Measurements from ENCODE around the gene CYP26C1.
A peak's percentile ranks its signal among the peaks of the same experiment; 100 is the strongest.

CYP26C1 gene

GRCh38 chr10:93079663-93080349, 19.2 kb downstream of the CYP26C1 start:
- no peaks in the 10 kb centered on the region for H3K9me3 Mint-ChIP-seq

GRCh38 chr10:93080350-93081046, 19.9 kb downstream of the CYP26C1 start:
- no peaks in the 10 kb centered on the region for H3K36me3 Mint-ChIP-seq
- CTCF ChIA-PET, result interaction anchor here (0.5 to 2.0 kb wide), 11 partner anchors 10 to 432 kb away, joined by 3 to 12 read pairs (median 5); no protein-coding TSS in a partner anchor
- H3K4me3 Mint-ChIP-seq, result no peak overlapping the region
- DNase-seq, result peak; percentile 63
- H3K9me3 Mint-ChIP-seq, result no peaks in the 10 kb centered on the region
- no peak overlapping the region for H3K27ac Mint-ChIP-seq
- H3K4me1 Mint-ChIP-seq, result peaks cover 4% of the 10 kb centered on the region
- peaks cover 61% of the 10 kb centered on the region for H3K27me3 Mint-ChIP-seq

More at GRCh38 chr10:93079663-93080349, 19.2 kb downstream of the CYP26C1 start:
- H3K4me3 Mint-ChIP-seq, result no peak overlapping the region
- H3K4me1 Mint-ChIP-seq, result peaks cover 8% of the 10 kb centered on the region
- CTCF ChIA-PET, result interaction anchor here (0.5 to 2.0 kb wide), 12 partner anchors 9 to 433 kb away, joined by 3 to 12 read pairs (median 4); no protein-coding TSS in a partner anchor
- peaks cover 68% of the 10 kb centered on the region for H3K27me3 Mint-ChIP-seq
- DNase-seq, result no peak
- no peak overlapping the region for H3K27ac Mint-ChIP-seq
- H3K36me3 Mint-ChIP-seq, result peaks cover 1% of the 10 kb centered on the region

- no peak overlapping the region for H3K4me3 Mint-ChIP-seq
- no peaks in the 10 kb centered on the region for H3K9me3 Mint-ChIP-seq
- peaks cover 55% of the 10 kb centered on the region for H3K27me3 Mint-ChIP-seq
- no peaks in the 10 kb centered on the region for H3K36me3 Mint-ChIP-seq
- H3K27ac Mint-ChIP-seq, result no peak overlapping the region
- CTCF ChIA-PET, result interaction anchor here (1.3 to 2.0 kb wide), 3 partner anchors 269 to 276 kb away, joined by 4 to 11 read pairs (median 11); no protein-coding TSS in a partner anchor
- H3K4me1 Mint-ChIP-seq, result no peaks in the 10 kb centered on the region
- no peak for DNase-seq
These were observed 20.7 kb downstream of the CYP26C1 start for GRCh38 chr10:93081318-93081717.

- no peak for DNase-seq
- no peak overlapping the region for H3K4me3 Mint-ChIP-seq
- no peak overlapping the region for H3K27ac Mint-ChIP-seq
- no peaks in the 10 kb centered on the region for H3K4me1 Mint-ChIP-seq
- H3K27me3 Mint-ChIP-seq, result peaks cover 50% of the 10 kb centered on the region
- no peaks in the 10 kb centered on the region for H3K9me3 Mint-ChIP-seq
- H3K36me3 Mint-ChIP-seq, result no peaks in the 10 kb centered on the region
- CTCF ChIA-PET, result interaction anchor here (0.8 to 1.3 kb wide), 2 partner anchors 272 to 275 kb away, joined by 4 to 5 read pairs; no protein-coding TSS in a partner anchor
These were observed 21.2 kb downstream of the CYP26C1 start for GRCh38 chr10:93081834-93082233.

- CTCF ChIA-PET, result no interaction called here
- Mint-ChIP-seq H3K4me1 (no peaks in the 10 kb centered on the region), H3K9me3 (no peaks in the 10 kb centered on the region)
These were observed 23.3 kb downstream of the CYP26C1 start for GRCh38 chr10:93083743-93084539.

GRCh38 chr10:93085272-93085859, 24.8 kb downstream of the CYP26C1 start:
- Mint-ChIP-seq H3K4me1 (no peaks in the 10 kb centered on the region), H3K9me3 (no peaks in the 10 kb centered on the region), H3K27me3 (peaks cover 29% of the 10 kb centered on the region), H3K4me3 (no peak overlapping the region), H3K27ac (no peak overlapping the region), H3K36me3 (no peaks in the 10 kb centered on the region)
- CTCF ChIA-PET, result interaction anchor here (0.7 kb wide), 1 partner anchor 267 kb away, joined by 3 read pairs; no protein-coding TSS in a partner anchor
- no peak for DNase-seq

More at GRCh38 chr10:93083743-93084539, 23.3 kb downstream of the CYP26C1 start:
- DNase-seq, result no peak
- H3K36me3 Mint-ChIP-seq, result no peaks in the 10 kb centered on the region
- peaks cover 41% of the 10 kb centered on the region for H3K27me3 Mint-ChIP-seq
- H3K27ac Mint-ChIP-seq, result no peak overlapping the region
- H3K4me3 Mint-ChIP-seq, result no peak overlapping the region

GRCh38 chr10:93086289-93086688, 25.7 kb downstream of the CYP26C1 start:
- no peaks in the 10 kb centered on the region for H3K36me3 Mint-ChIP-seq
- CTCF ChIA-PET, result no interaction called here
- H3K4me1 Mint-ChIP-seq, result no peaks in the 10 kb centered on the region
- no peak for DNase-seq
- H3K9me3 Mint-ChIP-seq, result no peaks in the 10 kb centered on the region
- no peak overlapping the region for H3K27ac Mint-ChIP-seq
- H3K4me3 Mint-ChIP-seq, result no peak overlapping the region
- peaks cover 20% of the 10 kb centered on the region for H3K27me3 Mint-ChIP-seq

GRCh38 chr10:93087846-93088245, 27.2 kb downstream of the CYP26C1 start:
- H3K27me3 Mint-ChIP-seq, result peaks cover 19% of the 10 kb centered on the region
- no peaks in the 10 kb centered on the region for H3K4me1 Mint-ChIP-seq
- CTCF ChIA-PET, result no interaction called here
- H3K27ac Mint-ChIP-seq, result no peak overlapping the region
- no peak for DNase-seq
- no peaks in the 10 kb centered on the region for H3K36me3 Mint-ChIP-seq
- no peaks in the 10 kb centered on the region for H3K9me3 Mint-ChIP-seq
- H3K4me3 Mint-ChIP-seq, result no peak overlapping the region

- no peaks in the 10 kb centered on the region for H3K36me3 Mint-ChIP-seq
- DNase-seq, result no peak
- H3K9me3 Mint-ChIP-seq, result no peaks in the 10 kb centered on the region
- H3K27ac Mint-ChIP-seq, result no peak overlapping the region
- CTCF ChIA-PET, result no interaction called here
- H3K4me1 Mint-ChIP-seq, result no peaks in the 10 kb centered on the region
- H3K27me3 Mint-ChIP-seq, result peaks cover 16% of the 10 kb centered on the region
- no peak overlapping the region for H3K4me3 Mint-ChIP-seq
These were observed 27.9 kb downstream of the CYP26C1 start for GRCh38 chr10:93088466-93088865.

- H3K27me3 Mint-ChIP-seq, result peaks cover 11% of the 10 kb centered on the region
- DNase-seq, result no peak
- H3K4me1 Mint-ChIP-seq, result no peaks in the 10 kb centered on the region
- H3K36me3 Mint-ChIP-seq, result no peaks in the 10 kb centered on the region
- CTCF ChIA-PET, result interaction anchor here (1.0 kb wide), 1 partner anchor 16 kb away, joined by 3 read pairs; no protein-coding TSS in a partner anchor
- no peaks in the 10 kb centered on the region for H3K9me3 Mint-ChIP-seq
- no peak overlapping the region for H3K27ac Mint-ChIP-seq
- H3K4me3 Mint-ChIP-seq, result no peak overlapping the region
These were observed 30.0 kb downstream of the CYP26C1 start for GRCh38 chr10:93090619-93091018.

GRCh38 chr10:93091960-93092359, 31.4 kb downstream of the CYP26C1 start:
- DNase-seq, result no peak
- CTCF ChIA-PET, result no interaction called here
- H3K27me3 Mint-ChIP-seq, result peaks cover 11% of the 10 kb centered on the region
- H3K4me1 Mint-ChIP-seq, result no peaks in the 10 kb centered on the region
- H3K36me3 Mint-ChIP-seq, result no peaks in the 10 kb centered on the region
- no peak overlapping the region for H3K27ac Mint-ChIP-seq
- no peak overlapping the region for H3K4me3 Mint-ChIP-seq
- no peaks in the 10 kb centered on the region for H3K9me3 Mint-ChIP-seq

GRCh38 chr10:93095225-93095624, 34.6 kb downstream of the CYP26C1 start:
- no peak for DNase-seq
- Mint-ChIP-seq H3K9me3 (no peaks in the 10 kb centered on the region), H3K36me3 (no peaks in the 10 kb centered on the region), H3K4me1 (no peaks in the 10 kb centered on the region), H3K27me3 (peaks cover 6% of the 10 kb centered on the region), H3K27ac (no peak overlapping the region), H3K4me3 (no peak overlapping the region)
- CTCF ChIA-PET, result interaction anchor here (0.5 to 0.9 kb wide), 3 partner anchors 15 to 21 kb away, joined by 3 to 4 read pairs (median 4); no protein-coding TSS in a partner anchor

GRCh38 chr10:93096901-93097300, 36.3 kb downstream of the CYP26C1 start:
- Mint-ChIP-seq H3K27ac (no peak overlapping the region), H3K36me3 (no peaks in the 10 kb centered on the region), H3K27me3 (peaks cover 6% of the 10 kb centered on the region), H3K4me3 (no peak overlapping the region), H3K9me3 (no peaks in the 10 kb centered on the region), H3K4me1 (no peaks in the 10 kb centered on the region)
- no peak for DNase-seq
- CTCF ChIA-PET, result no interaction called here

- Mint-ChIP-seq H3K36me3 (no peaks in the 10 kb centered on the region), H3K4me1 (no peaks in the 10 kb centered on the region), H3K9me3 (no peaks in the 10 kb centered on the region), H3K27ac (no peak overlapping the region), H3K27me3 (peaks cover 6% of the 10 kb centered on the region), H3K4me3 (no peak overlapping the region)
- DNase-seq, result no peak
- CTCF ChIA-PET, result no interaction called here
These were observed 36.8 kb downstream of the CYP26C1 start for GRCh38 chr10:93097386-93097785.

All from activated naive CD4-positive, alpha-beta T cell treated with anti-CD3 and anti-CD28 coated beads, Interleukin-2, amount 10 ng/mL, durations not matched to agents 7 days and 5 days (primary cell).